ENCODE results near the gene JAM3. TPM values are rescaled to one million over a fixed set of nuclear protein-coding genes. Genes with fewer than 3 reads are reported as not detected.
"Not testable (repeated sequence)": the region's sequence is repeated elsewhere in the genome, so short reads cannot be mapped to it uniquely, and the experiment has no call there.

JAM3 gene
- polyA plus RNA-seq, 1 of the 3 experiments (the other 2 are of a cell fraction) = 56.8 TPM

GRCh38 chr11:134181707-134182106 is 112.8 kb downstream of the JAM3 start:
- Histone ChIP-seq H3K4me2 (no peak overlapping the region), H3K9me3 (no peaks in the 10 kb centered on the region), H2AFZ (ENCODE audit: low read depth) (no peak overlapping the region), H3K9me2 (no peaks in the 10 kb centered on the region), H3K36me3 (replicated peaks in 1 of 2; ENCODE audit: control insufficient read depth in 1 of 2, insufficient read depth in 2 of 2, low read length in 1 of 2) (peaks cover 32 to 73% of the 10 kb centered on the region in 2 experiments), H3K79me2 (ENCODE audit: insufficient read depth) (no peaks in the 10 kb centered on the region), H3K4me3 (ENCODE audit: low read depth in 2 of 2, low read length in 1 of 2) (no peak overlapping the region), H3K4me1 (ENCODE audit: control insufficient read depth in 1 of 2, insufficient read depth in 2 of 2, low read depth in 1 of 2, low read length in 1 of 2) (no peaks in the 10 kb centered on the region), H3K27ac (ENCODE audit: low read depth in 2 of 2, low read length in 1 of 2) (no peak overlapping the region; a peak in 1 of 4 replicates), H3K9ac (no peak overlapping the region), H3K27me3 (ENCODE audit: insufficient read depth) (no peaks in the 10 kb centered on the region), H4K20me1 (ENCODE audit: insufficient read depth) (no peaks in the 10 kb centered on the region), H3F3A (replicated peaks; ENCODE audit: insufficient read depth) (no peaks in the 10 kb centered on the region)
- 91% methylated on average over 4 of the region's 4 CpGs for WGBS (ENCODE audit: low lambda C conversion rate)
- TF ChIP-seq TAF1 (IDR thresholded peaks at IDR 0.05; ENCODE audit: borderline replicate concordance, low read depth, low read length) = no peak
- TF ChIP-seq RAD21 (IDR thresholded peaks at IDR 0.05; ENCODE audit: low read length) = no peak
- TF ChIP-seq MEF2A (IDR thresholded peaks at IDR 0.05; ENCODE audit: borderline replicate concordance, low read depth) = peak; percentile 50; the same call in 1 of the 2 replicates
- no peak for TF ChIP-seq FOSL2 (IDR thresholded peaks at IDR 0.05; ENCODE audit: borderline replicate concordance, low read depth)
- TF ChIP-seq CTCF (IDR thresholded peaks at IDR 0.05) = no peak
- TF ChIP-seq, protein P1, sequence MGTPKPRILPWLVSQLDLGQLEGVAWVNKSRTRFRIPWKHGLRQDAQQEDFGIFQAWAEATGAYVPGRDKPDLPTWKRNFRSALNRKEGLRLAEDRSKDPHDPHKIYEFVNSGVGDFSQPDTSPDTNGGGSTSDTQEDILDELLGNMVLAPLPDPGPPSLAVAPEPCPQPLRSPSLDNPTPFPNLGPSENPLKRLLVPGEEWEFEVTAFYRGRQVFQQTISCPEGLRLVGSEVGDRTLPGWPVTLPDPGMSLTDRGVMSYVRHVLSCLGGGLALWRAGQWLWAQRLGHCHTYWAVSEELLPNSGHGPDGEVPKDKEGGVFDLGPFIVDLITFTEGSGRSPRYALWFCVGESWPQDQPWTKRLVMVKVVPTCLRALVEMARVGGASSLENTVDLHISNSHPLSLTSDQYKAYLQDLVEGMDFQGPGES (IDR thresholded peaks at IDR 0.05; ENCODE audit: low read depth, low read length) = no peak
- POLR2A ChIA-PET = no interaction called here
- CTCF ChIA-PET = interaction anchor here (1.7 to 1.8 kb wide), 2 partner anchors 26 to 63 kb away, joined by 5 to 6 read pairs; no protein-coding TSS in a partner anchor
- DNase-seq = no peak

DNA sequence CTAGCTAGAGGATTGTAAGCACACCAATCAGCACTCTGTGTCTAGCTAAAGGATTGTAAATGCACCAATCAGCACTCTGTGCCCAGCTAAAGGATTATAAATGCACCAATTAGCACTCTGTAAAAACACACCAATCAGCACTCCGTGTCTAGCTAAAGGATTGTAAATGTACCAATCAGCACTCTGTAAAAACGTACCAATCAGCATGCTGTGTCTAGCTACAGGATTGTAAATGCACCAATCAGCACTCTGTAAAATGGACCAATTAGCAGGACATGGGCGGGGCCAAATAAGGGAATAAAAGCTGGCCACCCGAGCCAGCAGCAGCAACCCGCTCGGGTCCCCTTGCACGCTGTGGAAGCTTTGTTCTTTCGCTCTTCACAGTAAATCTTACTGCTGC is 119.2 kb downstream of the JAM3 start:
- not testable (repeated sequence) for H3K4me3 ChIP-seq (ENCODE audit: low read depth in 2 of 2, low read length in 1 of 2); DNase-seq; H3F3A ChIP-seq (replicated peaks; ENCODE audit: insufficient read depth); H2AFZ ChIP-seq (ENCODE audit: low read depth); H4K20me1 ChIP-seq (ENCODE audit: insufficient read depth); H3K4me1 ChIP-seq (ENCODE audit: control insufficient read depth in 1 of 2, insufficient read depth in 2 of 2, low read depth in 1 of 2, low read length in 1 of 2); H3K9ac ChIP-seq; H3K27ac ChIP-seq (ENCODE audit: low read depth in 2 of 2, low read length in 1 of 2); H3K9me3 ChIP-seq; H3K79me2 ChIP-seq (ENCODE audit: insufficient read depth); H3K27me3 ChIP-seq (ENCODE audit: insufficient read depth); H3K4me2 ChIP-seq; H3K9me2 ChIP-seq
- ChIA-PET POLR2A (interaction anchor here (1.0 kb wide), 1 partner anchor 36 kb away, joined by 4 read pairs; the partner anchor contains the start of genes NCAPD3 and VPS26B), CTCF (interaction anchor here (1.3 to 1.8 kb wide), 3 partner anchors 137 to 261 kb away, joined by 4 to 5 read pairs (median 5); no protein-coding TSS in a partner anchor)
- 92% methylated on average over 7 of the region's 8 CpGs for WGBS (ENCODE audit: low lambda C conversion rate)
- H3K36me3 ChIP-seq (replicated peaks in 1 of 2; ENCODE audit: control insufficient read depth in 1 of 2, insufficient read depth in 2 of 2, low read length in 1 of 2) = peaks cover 50 to 67% of the 10 kb centered on the region in 2 experiments

GRCh38 chr11:134196756-134197155 is 127.9 kb downstream of the JAM3 start:
- 94% methylated on average over 4 of the region's 4 CpGs for WGBS (ENCODE audit: low lambda C conversion rate)
- Histone ChIP-seq H3K9ac (no peak overlapping the region), H3K9me3 (no peaks in the 10 kb centered on the region), H3K4me3 (ENCODE audit: low read depth in 2 of 2, low read length in 1 of 2) (no peak overlapping the region), H3K27me3 (ENCODE audit: insufficient read depth) (no peaks in the 10 kb centered on the region), H3F3A (replicated peaks; ENCODE audit: insufficient read depth) (no peaks in the 10 kb centered on the region), H3K4me2 (no peak overlapping the region), H3K36me3 (replicated peaks in 1 of 2; ENCODE audit: control insufficient read depth in 1 of 2, insufficient read depth in 2 of 2, low read length in 1 of 2) (peaks cover 47 to 56% of the 10 kb centered on the region in 2 experiments), H3K9me2 (no peaks in the 10 kb centered on the region), H3K79me2 (ENCODE audit: insufficient read depth) (no peaks in the 10 kb centered on the region), H2AFZ (ENCODE audit: low read depth) (no peak overlapping the region), H3K4me1 (ENCODE audit: control insufficient read depth in 1 of 2, insufficient read depth in 2 of 2, low read depth in 1 of 2, low read length in 1 of 2) (no peaks in the 10 kb centered on the region; a peak in 1 of 4 replicates), H4K20me1 (ENCODE audit: insufficient read depth) (no peaks in the 10 kb centered on the region), H3K27ac (ENCODE audit: low read depth in 2 of 2, low read length in 1 of 2) (no peak overlapping the region)
- POLR2A ChIA-PET = no interaction called here
- DNase-seq = no peak
- TF ChIP-seq RAD21 (IDR thresholded peaks at IDR 0.05; ENCODE audit: low read length) (no peak), SIN3A (IDR thresholded peaks at IDR 0.05; ENCODE audit: borderline replicate concordance, low read depth, low read length) (no peak), EZH2phosphoT487 (IDR thresholded peaks at IDR 0.05; ENCODE audit: borderline replicate concordance, low read depth) (no peak), SMC3 (IDR thresholded peaks at IDR 0.05; ENCODE audit: low read depth, low read length) (no peak), ELF1 (IDR thresholded peaks at IDR 0.05) (no peak)
- TF ChIP-seq, protein P2, sequence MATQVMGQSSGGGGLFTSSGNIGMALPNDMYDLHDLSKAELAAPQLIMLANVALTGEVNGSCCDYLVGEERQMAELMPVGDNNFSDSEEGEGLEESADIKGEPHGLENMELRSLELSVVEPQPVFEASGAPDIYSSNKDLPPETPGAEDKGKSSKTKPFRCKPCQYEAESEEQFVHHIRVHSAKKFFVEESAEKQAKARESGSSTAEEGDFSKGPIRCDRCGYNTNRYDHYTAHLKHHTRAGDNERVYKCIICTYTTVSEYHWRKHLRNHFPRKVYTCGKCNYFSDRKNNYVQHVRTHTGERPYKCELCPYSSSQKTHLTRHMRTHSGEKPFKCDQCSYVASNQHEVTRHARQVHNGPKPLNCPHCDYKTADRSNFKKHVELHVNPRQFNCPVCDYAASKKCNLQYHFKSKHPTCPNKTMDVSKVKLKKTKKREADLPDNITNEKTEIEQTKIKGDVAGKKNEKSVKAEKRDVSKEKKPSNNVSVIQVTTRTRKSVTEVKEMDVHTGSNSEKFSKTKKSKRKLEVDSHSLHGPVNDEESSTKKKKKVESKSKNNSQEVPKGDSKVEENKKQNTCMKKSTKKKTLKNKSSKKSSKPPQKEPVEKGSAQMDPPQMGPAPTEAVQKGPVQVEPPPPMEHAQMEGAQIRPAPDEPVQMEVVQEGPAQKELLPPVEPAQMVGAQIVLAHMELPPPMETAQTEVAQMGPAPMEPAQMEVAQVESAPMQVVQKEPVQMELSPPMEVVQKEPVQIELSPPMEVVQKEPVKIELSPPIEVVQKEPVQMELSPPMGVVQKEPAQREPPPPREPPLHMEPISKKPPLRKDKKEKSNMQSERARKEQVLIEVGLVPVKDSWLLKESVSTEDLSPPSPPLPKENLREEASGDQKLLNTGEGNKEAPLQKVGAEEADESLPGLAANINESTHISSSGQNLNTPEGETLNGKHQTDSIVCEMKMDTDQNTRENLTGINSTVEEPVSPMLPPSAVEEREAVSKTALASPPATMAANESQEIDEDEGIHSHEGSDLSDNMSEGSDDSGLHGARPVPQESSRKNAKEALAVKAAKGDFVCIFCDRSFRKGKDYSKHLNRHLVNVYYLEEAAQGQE (IDR thresholded peaks at IDR 0.05; ENCODE audit: low read depth, low read length) = no peak
- CTCF ChIA-PET = interaction anchor here (0.7 to 2.3 kb wide), 3 partner anchors 10 to 146 kb away, joined by 3 to 11 read pairs (median 4); no protein-coding TSS in a partner anchor
